Measurements from ENCODE around the gene GNA15.

GNA15 gene

GRCh38 chr19:3107658-3108057, 28.2 kb upstream of the GNA15 start:
- no peak for DNase-seq

- DNase-seq = no peak
Measured at GRCh38 chr19:3108775-3109174, 27.1 kb upstream of the GNA15 start.

GRCh38 chr19:3109491-3109890, 26.3 kb upstream of the GNA15 start:
- no peak for DNase-seq

GRCh38 chr19:3110126-3110825, 25.6 kb upstream of the GNA15 start:
- DNase-seq = no peak

GRCh38 chr19:3111586-3112247, 24.1 kb upstream of the GNA15 start:
- DNase-seq = no peak

DNA sequence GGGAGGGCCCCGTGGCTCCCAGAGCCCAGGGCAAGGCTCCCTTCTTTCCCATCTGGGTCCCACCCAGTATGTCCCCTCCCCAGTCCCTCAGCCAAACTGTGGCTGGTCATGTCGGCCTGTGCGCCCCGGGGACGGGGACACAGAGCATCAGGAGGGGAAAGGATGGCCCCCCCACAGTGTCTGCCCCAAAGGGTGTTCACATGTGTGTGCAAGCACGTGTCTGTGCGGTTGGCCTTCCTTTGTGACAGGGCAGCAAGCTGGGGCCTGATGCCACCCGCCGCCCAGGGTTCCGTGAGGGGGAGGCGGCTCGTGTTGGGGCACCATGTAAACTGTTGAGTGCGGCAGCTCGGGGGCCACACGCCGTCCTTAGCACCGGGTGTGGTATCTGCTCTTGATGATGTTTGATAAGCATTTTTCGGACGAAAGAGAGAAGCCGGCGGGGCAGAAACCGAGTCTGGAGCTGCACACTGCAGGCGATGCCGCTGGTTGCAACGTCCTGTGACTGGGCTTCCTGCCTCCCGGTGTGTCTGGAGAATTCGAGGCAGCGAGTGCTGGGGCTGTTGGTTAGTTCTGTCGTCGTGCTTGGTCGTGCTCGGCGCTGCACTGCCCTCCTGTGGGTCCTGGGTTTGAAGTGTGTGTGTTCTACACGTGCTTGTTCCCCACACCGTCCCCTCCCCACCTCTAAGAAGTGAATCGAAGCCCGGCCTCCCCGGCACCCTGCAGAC, 23.3 kb upstream of the GNA15 start:
- no peak for DNase-seq

- no peak for DNase-seq
Measured at GRCh38 chr19:3113100-3114017, 22.5 kb upstream of the GNA15 start.

DNA sequence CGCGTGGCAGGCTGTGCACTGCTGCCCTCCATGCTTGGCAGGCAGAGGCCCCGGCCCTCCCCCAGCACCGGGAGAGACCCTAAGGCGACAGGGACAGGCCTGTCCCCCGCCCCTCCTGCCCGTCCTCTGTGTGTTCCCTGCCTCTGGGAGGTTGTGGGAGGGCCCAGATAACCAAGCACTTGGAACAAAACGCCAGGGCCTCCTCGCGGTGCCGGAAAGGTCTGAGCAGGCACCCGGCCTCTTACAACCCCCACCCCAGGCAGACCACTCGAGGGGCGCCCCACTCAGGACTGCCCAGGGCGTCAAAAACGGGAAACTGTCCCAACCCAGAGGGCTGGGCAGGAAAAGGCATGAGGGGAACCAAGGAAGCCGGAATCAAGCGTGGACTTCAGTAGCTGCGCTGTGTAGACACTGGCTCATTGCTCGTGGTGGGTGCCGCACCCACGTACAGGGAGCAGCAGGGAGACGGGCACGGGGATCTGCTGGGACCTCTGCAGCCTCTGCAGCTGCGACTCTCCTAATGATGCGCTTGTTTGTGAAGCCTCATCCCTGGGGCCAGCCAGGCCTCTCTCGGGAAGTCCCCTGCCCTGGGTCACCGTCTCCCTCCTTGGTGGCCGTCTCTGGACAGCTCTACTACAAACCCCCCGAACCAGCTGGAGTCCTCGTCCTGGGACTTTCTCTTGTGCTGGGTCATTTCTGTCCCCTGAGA, 21.7 kb upstream of the GNA15 start:
- DNase-seq = no peak

DNA sequence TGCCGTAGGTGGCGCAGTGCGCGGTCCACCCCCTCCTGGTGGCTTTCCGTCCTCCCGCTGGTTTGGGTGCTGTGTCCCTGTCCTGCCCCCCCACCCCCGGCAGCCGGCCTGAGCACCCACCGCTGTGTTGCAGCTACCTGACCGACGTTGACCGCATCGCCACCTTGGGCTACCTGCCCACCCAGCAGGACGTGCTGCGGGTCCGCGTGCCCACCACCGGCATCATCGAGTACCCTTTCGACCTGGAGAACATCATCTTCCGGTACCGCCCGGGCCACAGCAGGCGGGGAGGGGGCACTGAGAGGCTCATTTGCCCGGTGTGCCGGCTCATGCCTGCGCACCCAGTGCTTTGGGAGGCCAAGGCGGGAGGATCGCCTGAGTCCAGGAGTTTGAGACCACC, 21.0 kb upstream of the GNA15 start:
- no peak for DNase-seq

DNA sequence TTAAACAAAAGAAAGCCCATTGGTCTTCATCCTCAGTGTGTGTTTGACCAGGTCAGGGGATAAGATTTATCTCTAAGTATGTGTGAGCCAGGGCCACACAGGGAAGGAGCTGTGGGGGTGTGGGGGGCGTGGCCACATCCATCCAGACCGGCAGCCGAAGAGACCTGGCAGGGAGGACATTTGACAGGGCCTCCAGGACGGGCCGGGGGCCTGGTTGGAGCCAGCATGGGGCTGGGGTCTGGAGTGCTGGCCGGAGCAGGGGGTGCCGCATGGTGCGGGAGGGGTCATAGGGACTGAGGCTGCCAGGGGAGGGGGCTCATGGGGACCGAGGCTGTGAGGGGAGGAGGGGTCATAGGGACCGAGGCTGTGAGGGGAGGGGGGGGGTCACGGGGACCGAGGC, 20.4 kb upstream of the GNA15 start:
- DNase-seq = no peak

DNA sequence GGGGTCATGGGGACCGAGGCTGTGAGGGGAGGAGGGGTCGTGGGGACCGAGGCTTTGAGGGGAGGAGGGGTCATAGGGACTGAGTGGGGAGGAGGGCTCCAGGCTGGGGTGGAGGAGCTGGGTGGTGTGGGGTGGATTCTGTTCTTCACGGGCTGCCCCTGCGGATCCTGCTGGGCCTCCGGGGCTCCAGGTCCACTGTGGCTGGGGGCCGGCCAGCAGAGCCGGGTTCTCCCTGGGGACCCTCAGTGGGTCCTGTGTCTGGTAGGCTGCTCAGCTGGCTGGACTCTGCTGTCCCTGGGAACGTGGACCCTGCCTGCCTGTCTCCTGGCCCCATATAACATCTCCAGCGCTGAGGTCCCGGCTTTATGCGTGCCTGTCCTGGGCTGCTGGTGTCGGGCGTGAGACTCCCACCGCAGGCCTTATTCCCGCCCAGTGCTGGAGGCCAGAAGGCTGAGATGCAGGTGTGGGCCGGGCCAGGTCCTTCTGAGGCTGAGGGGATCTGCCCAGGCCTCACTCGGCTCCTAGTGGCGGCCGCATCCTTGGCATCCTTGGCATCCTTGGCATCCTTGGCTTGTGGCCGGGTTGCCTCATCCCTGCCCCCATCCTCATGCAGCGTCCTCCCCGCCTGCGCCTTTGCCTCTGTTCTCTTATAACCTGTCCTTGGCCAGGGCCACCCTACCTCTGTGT, 19.8 kb upstream of the GNA15 start:
- DNase-seq = no peak

DNA sequence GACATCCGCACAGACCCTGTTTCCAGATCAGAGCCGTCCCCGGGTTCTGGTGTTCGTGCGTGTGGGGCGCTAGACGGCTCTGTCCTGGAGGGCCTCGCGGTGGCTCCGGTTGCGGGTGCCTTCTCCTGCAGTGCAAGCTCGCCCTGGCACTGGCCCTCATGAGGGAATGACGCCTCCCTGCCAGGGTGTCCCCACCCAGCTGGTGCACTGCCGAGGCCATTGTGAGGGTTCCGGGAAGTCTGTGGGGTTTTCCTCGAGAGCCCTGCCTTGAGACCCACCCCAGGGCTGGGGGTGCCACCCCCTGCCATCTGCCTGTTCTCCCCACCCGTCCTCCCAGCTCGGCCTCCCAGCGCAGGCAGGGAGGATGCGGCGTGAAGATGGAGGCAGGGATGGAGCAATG, 19.2 kb upstream of the GNA15 start:
- DNase-seq = no peak

DNA sequence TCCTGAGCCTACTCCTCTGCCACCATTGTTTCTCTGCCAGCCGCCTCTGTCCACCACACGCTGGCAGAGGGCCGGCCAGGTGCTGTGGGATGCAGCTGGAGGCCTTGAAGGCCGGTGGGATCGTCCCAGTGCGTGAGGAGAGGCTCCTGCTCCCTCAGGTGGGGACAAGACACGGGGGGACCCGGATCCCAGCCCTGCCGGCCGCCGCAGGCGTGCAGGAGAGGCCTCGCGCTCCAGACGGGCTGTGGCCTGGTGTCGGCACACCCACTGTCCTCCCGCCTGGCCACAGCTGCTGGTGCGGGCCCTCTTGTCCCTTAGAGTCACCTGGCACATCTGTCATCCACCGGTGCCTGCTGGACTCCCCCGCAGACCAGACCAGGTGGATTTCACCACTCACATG, 18.1 kb upstream of the GNA15 start:
- DNase-seq = no peak

GRCh38 chr19:3118232-3119070, 17.4 kb upstream of the GNA15 start:
- DNase-seq = no peak

GRCh38 chr19:3119071-3119595, 16.7 kb upstream of the GNA15 start:
- DNase-seq = no peak

- DNase-seq = no peak
Measured at GRCh38 chr19:3119693-3120380, 16.0 kb upstream of the GNA15 start.

DNA sequence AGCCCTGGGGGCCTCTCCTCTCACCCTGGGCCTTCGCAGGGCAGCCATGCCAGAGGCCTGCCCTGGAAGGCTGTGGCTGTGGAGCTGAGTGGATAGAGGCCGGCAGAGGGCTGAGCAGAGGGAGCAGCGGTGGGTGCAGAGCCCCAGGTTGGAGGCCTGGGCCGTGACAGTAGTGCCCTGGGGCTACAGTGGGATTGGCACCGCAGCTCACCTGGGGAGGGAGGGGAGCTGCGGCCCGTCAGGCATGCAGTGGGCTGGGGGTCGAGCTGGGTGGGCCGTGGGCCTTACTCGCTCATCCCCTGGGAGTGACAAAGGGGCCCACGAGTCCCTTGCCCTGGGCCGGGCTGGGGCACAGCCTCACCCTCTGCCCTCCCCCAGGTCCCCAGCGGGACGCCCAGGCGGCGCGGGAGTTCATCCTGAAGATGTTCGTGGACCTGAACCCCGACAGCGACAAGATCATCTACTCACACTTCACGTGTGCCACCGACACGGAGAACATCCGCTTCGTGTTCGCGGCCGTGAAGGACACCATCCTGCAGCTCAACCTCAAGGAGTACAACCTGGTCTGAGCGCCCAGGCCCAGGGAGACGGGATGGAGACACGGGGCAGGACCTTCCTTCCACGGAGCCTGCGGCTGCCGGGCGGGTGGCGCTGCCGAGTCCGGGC, 15.1 kb upstream of the GNA15 start:
- DNase-seq = no peak

GRCh38 chr19:3121396-3121795, 14.4 kb upstream of the GNA15 start:
- DNase-seq = no peak

DNA sequence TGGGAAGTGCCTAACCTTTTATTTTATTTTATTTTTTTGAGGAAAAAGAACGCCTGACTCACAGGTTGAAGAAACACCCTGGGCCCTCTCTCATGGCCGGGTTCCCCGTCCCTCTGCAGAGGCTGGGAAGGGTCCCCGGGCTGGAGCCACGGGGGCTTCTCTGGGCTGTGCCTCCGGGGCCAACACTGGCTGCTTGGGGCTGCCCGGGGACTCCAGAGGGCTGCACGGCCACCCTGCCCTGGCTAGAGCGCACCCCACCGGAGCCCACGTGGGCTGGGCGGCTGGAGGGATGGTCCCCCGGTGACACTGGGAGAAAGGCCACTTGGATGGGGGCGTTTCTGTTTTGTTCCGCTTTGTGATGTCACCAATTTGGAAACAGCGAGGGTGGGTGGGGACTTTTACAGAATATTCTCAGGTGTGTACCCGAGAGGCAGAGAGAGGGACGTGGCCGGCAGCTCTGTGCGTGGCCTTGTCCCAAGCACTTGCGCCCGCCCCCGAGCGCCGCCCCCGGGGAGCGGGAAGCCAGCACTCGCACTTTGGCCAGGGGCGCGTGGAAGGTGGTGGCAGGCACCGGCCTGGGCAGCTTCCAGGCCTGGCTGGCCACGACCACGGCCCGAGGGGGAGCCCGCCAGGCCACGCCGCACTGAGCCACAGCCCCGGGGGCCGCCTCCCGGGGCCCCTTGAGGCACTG, 13.9 kb upstream of the GNA15 start:
- no peak for DNase-seq
